ENCODE results near the gene NDRG3. TPM values are rescaled to one million over a fixed set of nuclear protein-coding genes. Genes with fewer than 3 reads are reported as not detected.

Gene NDRG3
- total RNA-seq, 2 donors from 2014 or later: 24.2 to 24.9 TPM

- no peak for DNase-seq (ENCODE audit: low spot score)
- intact Hi-C loops (cut with DNase I): loop anchor here in 1 of 2 donors (1.0 kb wide), 1 partner anchor 45 kb away; no protein-coding TSS in a partner anchor
Measured at GRCh38 chr20:36770680-36771079, 24.8 kb upstream of the NDRG3 start.

- no peak for DNase-seq (ENCODE audit: low spot score)
- intact Hi-C loops (cut with DNase I): no loop called here
Measured at GRCh38 chr20:36768768-36769430, 23.0 kb upstream of the NDRG3 start.

GRCh38 chr20:36761125-36761524, 15.2 kb upstream of the NDRG3 start:
- no peak for DNase-seq (ENCODE audit: low spot score)
- intact Hi-C loops (cut with DNase I): loop anchor here in 1 of 2 donors (5.0 kb wide), 1 partner anchor 1009 kb away; no protein-coding TSS in a partner anchor

- DNase-seq (ENCODE audit: low spot score): no peak
- intact Hi-C loops (cut with DNase I): loop anchor here in 1 of 2 donors (5.0 kb wide), 1 partner anchor 1008 kb away; no protein-coding TSS in a partner anchor
Measured at GRCh38 chr20:36760647-36761046, 14.8 kb upstream of the NDRG3 start.

- intact Hi-C loops (cut with DNase I): loop anchor here (10.0 kb wide), 2 partner anchors 153 to 203 kb away; partner anchors contain the start of gene RAB5IF (in 1 of the 2)
- DNase-seq (ENCODE audit: low spot score): no peak
Measured at GRCh38 chr20:36758276-36758675, 12.4 kb upstream of the NDRG3 start.

GRCh38 chr20:36756496-36756895, 10.6 kb upstream of the NDRG3 start:
- intact Hi-C loops (cut with DNase I): loop anchor here (10.0 kb wide), 2 partner anchors 152 to 202 kb away; partner anchors contain the start of gene RAB5IF (in 1 of the 2)
- no peak for DNase-seq (ENCODE audit: low spot score)

- intact Hi-C loops (cut with DNase I): loop anchor here (10.0 kb wide), 2 partner anchors 150 to 200 kb away; partner anchors contain the start of gene RAB5IF (in 1 of the 2)
- no peak for DNase-seq (ENCODE audit: low spot score)
Measured at GRCh38 chr20:36754656-36755222, 8.8 kb upstream of the NDRG3 start.

- intact Hi-C loops (cut with DNase I): loop anchor here (2.0 to 10.0 kb wide), 3 partner anchors 28 to 198 kb away; partner anchors contain the start of gene RAB5IF (in 1 of the 2)
Measured at GRCh38 chr20:36752582-36752981, 6.7 kb upstream of the NDRG3 start.

GRCh38 chr20:36745234-36745926, 510 bp downstream of the NDRG3 start:
- intact Hi-C loops (cut with DNase I): no loop called here
- DNase-seq (ENCODE audit: low spot score): no peak

More at GRCh38 chr20:36752582-36752981, 6.7 kb upstream of the NDRG3 start:
- DNase-seq (ENCODE audit: low spot score): no peak

- intact Hi-C loops (cut with DNase I): no loop called here
- DNase-seq (ENCODE audit: low spot score): no peak
Measured at GRCh38 chr20:36744764-36745191, 1.1 kb downstream of the NDRG3 start.

GRCh38 chr20:36744243-36744642, 1.6 kb downstream of the NDRG3 start:
- intact Hi-C loops (cut with DNase I): no loop called here
- DNase-seq (ENCODE audit: low spot score): no peak

GRCh38 chr20:36742558-36742957, 3.3 kb downstream of the NDRG3 start:
- no peak for DNase-seq (ENCODE audit: low spot score)
- intact Hi-C loops (cut with DNase I): no loop called here

GRCh38 chr20:36741072-36741471, 4.8 kb downstream of the NDRG3 start:
- intact Hi-C loops (cut with DNase I): no loop called here
- DNase-seq (ENCODE audit: low spot score): no peak

- intact Hi-C loops (cut with DNase I): no loop called here
- no peak for DNase-seq (ENCODE audit: low spot score)
Measured at GRCh38 chr20:36737183-36737499, 8.7 kb downstream of the NDRG3 start.

- no peak for DNase-seq (ENCODE audit: low spot score)
- intact Hi-C loops (cut with DNase I): no loop called here
Measured at GRCh38 chr20:36736451-36737182, 9.3 kb downstream of the NDRG3 start.

GRCh38 chr20:36732456-36732855, 13.4 kb downstream of the NDRG3 start:
- no peak for DNase-seq (ENCODE audit: low spot score)
- intact Hi-C loops (cut with DNase I): no loop called here

GRCh38 chr20:36728986-36729385, 16.9 kb downstream of the NDRG3 start:
- intact Hi-C loops (cut with DNase I): no loop called here
- no peak for DNase-seq (ENCODE audit: low spot score)

- intact Hi-C loops (cut with DNase I): no loop called here
- DNase-seq (ENCODE audit: low spot score): no peak
Measured at GRCh38 chr20:36726168-36726567, 19.7 kb downstream of the NDRG3 start.

- intact Hi-C loops (cut with DNase I): no loop called here
- no peak for DNase-seq (ENCODE audit: low spot score)
Measured at GRCh38 chr20:36720510-36720909, 25.4 kb downstream of the NDRG3 start.

- intact Hi-C loops (cut with DNase I): no loop called here
- DNase-seq (ENCODE audit: low spot score): no peak
Measured at GRCh38 chr20:36717657-36718056, 28.2 kb downstream of the NDRG3 start.
